Adrenal gland (tissue), 19 donors: ENCODE measurements around the gene SH3BGRL3. TPM values are rescaled to one million over a fixed set of nuclear protein-coding genes. Genes with fewer than 3 reads are reported as not detected.
"Not testable (repeated sequence)": the region's sequence is repeated elsewhere in the genome, so short reads cannot be mapped to it uniquely, and the experiment has no call there.

Experiments
- DNase-seq, 7 donors: peaks; one replicate each; pipeline ENCODE4 v3.0.0-alpha.2; 2019 to 2020
- H3K27ac ChIP-seq, 5 donors: fragments of 200-600 bp; sonication (generic) in 4 of 5; 1 replicate in 3 of 5; 2 replicates in 2 of 5; pipeline versions ENCODE4 v1.5.1 to v1.8.0; 2016 to 2020; ENCODE audit warnings: mild to moderate bottlenecking in 1 of 5
- H3K27me3 ChIP-seq: fragments of 200-600 bp; 2 replicates; pipeline ENCODE4 v1.8.0; 2021
- H3K36me3 ChIP-seq, 2 donors: fragments of 200-600 bp; replicated peaks in 1 of 2; 1 replicate in 1 of 2; 2 replicates in 1 of 2; pipeline versions ENCODE4 v1.5.1 to v1.8.0; 2018 to 2022
- H3K4me1 ChIP-seq, 2 donors: fragments of 200-600 bp; replicated peaks in 1 of 2; 1 replicate in 1 of 2; 2 replicates in 1 of 2; pipeline versions ENCODE4 v1.5.1 to v1.8.0; 2018 to 2021
- H3K4me3 ChIP-seq, 4 donors: fragments of 200-600 bp; sonication (generic) in 3 of 4; one replicate each; pipeline ENCODE4 v1.5.1; 2016 to 2018
- H3K9me3 ChIP-seq, 3 donors: fragments of 200-600 bp; sonication (generic) in 1 of 3; replicated peaks in 1 of 3; 1 replicate in 2 of 3; 2 replicates in 1 of 3; pipeline versions ENCODE4 v1.5.1 to v1.8.0; 2016 to 2021
- CTCF ChIP-seq, 6 experiments: fragments of 450-650 bp in 4 of 6; fragments of 200-600 bp in 2 of 6; sonication (generic) in 1 of 6; IDR thresholded peaks; 1 replicate in 5 of 6; 2 replicates in 1 of 6; pipeline versions ENCODE4 v1.5.1 to v1.8.0; 2016 to 2021; ENCODE audit warnings: antibody characterized with exemption in 6 of 6, mild to moderate bottlenecking in 2 of 6, moderate library complexity in 1 of 6
- POLR2A ChIP-seq, 2 donors: fragments of 450-650 bp; IDR thresholded peaks; one replicate each; pipeline ENCODE4 v1.6.1; 2017; ENCODE audit warnings: antibody characterized with exemption in 2 of 2, mild to moderate bottlenecking in 2 of 2, moderate library complexity in 1 of 2
- WGBS, 4 donors: extraction: QIAGEN DNeasy Blood & Tissue Kit in 2 of 4; methylation state at CpG; one replicate each; pipeline versions ENCODE4 v1.1.5 to v1.1.7; 2013 to 2017; 5-methylcytosine and 5-hydroxymethylcytosine counted together
- intact Hi-C, 2 donors: fragments of 100-400 bp; cut with DNase I; formaldehyde crosslinking; loops; one replicate each; pipeline versions ENCODE4 v1.14.1 to v1.15.0; 2022 to 2023
- long read RNA-seq, 10 donors: library from polyadenylated mRNA in 3 of 10; unstranded in 2 of 10; stranded (forward) in 1 of 10; transcript quantifications; one replicate each; pipeline ENCODE4 v2.0.0 and lab custom pipeline, GENCODE V29; 2021 to 2026
- polyA plus RNA-seq, 3 donors: library from polyadenylated mRNA; stranded (reverse); fragments of 200-250 nt in 2 of 3; fragments of 350-450 nt in 1 of 3; fragmentation: Illumina TruSeq in 1 of 3; extraction: RNeasy Lipid Tissue Mini Kit (QIAGEN cat#74804) in 1 of 3; gene quantifications; one replicate each; pipeline ENCODE4 v1.2.3, GENCODE V29; 2013 to 2014
- total RNA-seq, 9 donors: library from RNA; depleted of rRNA in 4 of 9; stranded (reverse); fragments of >200 nt in 4 of 9; fragments of 120-200 nt in 1 of 9; fragmentation: NEBNext Ultra II Directional in 1 of 9; extraction: Animal tissue kit (Norgen Biotek cat#: 25700) in 1 of 9; gene quantifications; one replicate each; pipeline versions ENCODE4 v1.1.0 to v1.2.4, GENCODE V29; 2013 to 2023
- donor health status: healthy with polysubstance abuse.
- donor health status: Bipolar disorder and iron deficiency.
- donor health status: DM: yes; HTN: yes; CAD: no.
- donor health status: DM: no; HTN: no; CAD: no.
- donor health status: DM: no; HTN: no; CAD: no.
- donor health status: DM: yes; HTN: yes; CAD: no.

The SH3BGRL3 gene
- total RNA-seq (100 to 1,000 TPM in 3 of 9 donors, 10 to 100 TPM in 6; 21.0 to 123 (median 72.5) TPM), polyA plus RNA-seq (100 to 1,000 TPM; 178 to 350 (median 321) TPM)
- long read RNA-seq, donor 1, transcript SH3BGRL3-201 (3 exons, 1,661 nt): major isoform, 68 of 71 reads
- long read RNA-seq, donor 1, partial matches to known transcripts: 0 of 71 reads
- long read RNA-seq, donor 1, other reads (novel, unspliced or antisense): 0 of 71 reads
- long read RNA-seq, donor 2, transcript SH3BGRL3-201 (3 exons, 1,661 nt): major isoform, 68 of 70 reads
- long read RNA-seq, donor 2, partial matches to known transcripts: 0 of 70 reads
- long read RNA-seq, donor 2, other reads (novel, unspliced or antisense): 0 of 70 reads
- long read RNA-seq, donor 3, transcript SH3BGRL3-201 (3 exons, 1,661 nt): major isoform, 63 of 63 reads
- long read RNA-seq, donor 3, partial matches to known transcripts: 0 of 63 reads
- long read RNA-seq, donor 3, other reads (novel, unspliced or antisense): 0 of 63 reads
- long read RNA-seq, donor 4, transcript SH3BGRL3-201 (3 exons, 1,661 nt): major isoform, 126 of 131 reads
- long read RNA-seq, donor 4, partial matches to known transcripts: 2 of 131 reads
- long read RNA-seq, donor 4, other reads (novel, unspliced or antisense): 0 of 131 reads
- long read RNA-seq, donor 5, transcript SH3BGRL3-202 (2 exons, 768 nt): minor isoform, 7 of 251 reads
- long read RNA-seq, donor 5, transcript SH3BGRL3-201 (3 exons, 1,661 nt): major isoform, 234 of 251 reads
- long read RNA-seq, donor 5, partial matches to known transcripts: 2 of 251 reads
- long read RNA-seq, donor 5, other reads (novel, unspliced or antisense): 8 of 251 reads
- long read RNA-seq, donor 6, transcript SH3BGRL3-201 (3 exons, 1,661 nt): major isoform, 140 of 144 reads
- long read RNA-seq, donor 6, partial matches to known transcripts: 2 of 144 reads
- long read RNA-seq, donor 6, other reads (novel, unspliced or antisense): 1 of 144 reads
- long read RNA-seq, donor 7, transcript SH3BGRL3-201 (3 exons, 1,661 nt): major isoform, 42 of 44 reads
- long read RNA-seq, donor 7, partial matches to known transcripts: 0 of 44 reads
- long read RNA-seq, donor 7, other reads (novel, unspliced or antisense): 0 of 44 reads
- long read RNA-seq, donor 8, transcript SH3BGRL3-201 (3 exons, 1,661 nt): major isoform, 92 of 94 reads
- long read RNA-seq, donor 8, partial matches to known transcripts: 0 of 94 reads
- long read RNA-seq, donor 8, other reads (novel, unspliced or antisense): 0 of 94 reads
- long read RNA-seq, donor 9, transcript SH3BGRL3-201 (3 exons, 1,661 nt): major isoform, 57 of 58 reads
- long read RNA-seq, donor 9, partial matches to known transcripts: 0 of 58 reads
- long read RNA-seq, donor 9, other reads (novel, unspliced or antisense): 0 of 58 reads
- long read RNA-seq, donor 10, transcript SH3BGRL3-201 (3 exons, 1,661 nt): major isoform, 48 of 49 reads
- long read RNA-seq, donor 10, partial matches to known transcripts: 0 of 49 reads
- long read RNA-seq, donor 10, other reads (novel, unspliced or antisense): 0 of 49 reads

GRCh38 chr1:26279456-26280332 is at the start of gene SH3BGRL3:
Gene SH3BGRL3 (plus strand): TSS chr1:26280086. CDS start chr1:26280156, 70 bp downstream.
- intact Hi-C loops: loop anchor here in 1 of 2 donors (5.0 kb wide), 1 partner anchor 43 kb away; no protein-coding TSS in a partner anchor
- peaks cover 14 to 47% of the 10 kb centered on the region in 2 donors for H3K4me1 ChIP-seq
- H3K9me3 ChIP-seq: no peaks in the 10 kb centered on the region
- peak within 1 kb of the TSS; percentile 52 to 97 (median 83) for H3K27ac ChIP-seq
- H3K36me3 ChIP-seq: no peaks in the 10 kb centered on the region
- DNase-seq: peak; percentile 83 to 91 (median 87)
- WGBS, 4 donors: 2 to 49% (median 5%) methylated on average over 3 to 66 of the region's 66 CpGs
- TF ChIP-seq CTCF (IDR thresholded peaks at IDR 0.05) (peak in 4 of 6 experiments; percentile 21 to 29 (median 25)), POLR2A (IDR thresholded peaks at IDR 0.05) (peak; percentile 78 to 91)
- H3K27me3 ChIP-seq: no peaks in the 10 kb centered on the region
- peak within 1 kb of the TSS in 3 of 4 donors; percentile 77 to 87 (median 80) for H3K4me3 ChIP-seq

GRCh38 chr1:26230682-26231081 is 49.2 kb upstream of the SH3BGRL3 start:
- not testable (repeated sequence) for DNase-seq, H3K27ac ChIP-seq, H3K36me3 ChIP-seq, H3K9me3 ChIP-seq, H3K4me3 ChIP-seq, H3K4me1 ChIP-seq, H3K27me3 ChIP-seq
- 67 to 87% (median 77%) methylated on average over 2 of the region's 2 CpGs for WGBS, 4 donors
- intact Hi-C loops: loop anchor here in 1 of 2 donors (5.0 kb wide), 1 partner anchor 63 kb away; the partner anchor contains the start of genes C1orf232 and ZNF593

- Histone ChIP-seq H3K27ac (peak within 1 kb of the TSS; percentile 81 to 95 (median 88)), H3K4me1 (peaks cover 0 to 7% of the 10 kb centered on the region in 2 donors), H3K27me3 (no peaks in the 10 kb centered on the region), H3K9me3 (no peaks in the 10 kb centered on the region), H3K36me3 (no peaks in the 10 kb centered on the region), H3K4me3 (peak within 1 kb of the TSS; percentile 43 to 97 (median 54))
- intact Hi-C loops: loop anchor here in 1 of 2 donors (5.0 kb wide), 1 partner anchor 67 kb away; the partner anchor contains the start of genes C1orf232 and ZNF593
- WGBS, 4 donors: 0 to 1% (median 0%) methylated on average over 28 to 73 of the region's 73 CpGs
- peak; percentile 98 to 99 (median 99) for DNase-seq
- TF ChIP-seq CTCF (IDR thresholded peaks at IDR 0.05) (peak; percentile 63 to 82 (median 78)), POLR2A (IDR thresholded peaks at IDR 0.05) (peak; percentile 64 to 87)
These were observed 45.8 kb upstream of the SH3BGRL3 start, which contains the start of gene CEP85 for GRCh38 chr1:26233903-26234643. Gene CEP85 (plus strand): TSS chr1:26234200. CDS start chr1:26239784, 5,584 bp downstream.
